Measurements from ENCODE around the gene ZBTB49.
"Not testable (repeated sequence)": the region's sequence is repeated elsewhere in the genome, so short reads cannot be mapped to it uniquely, and the experiment has no call there.

The ZBTB49 gene

DNA sequence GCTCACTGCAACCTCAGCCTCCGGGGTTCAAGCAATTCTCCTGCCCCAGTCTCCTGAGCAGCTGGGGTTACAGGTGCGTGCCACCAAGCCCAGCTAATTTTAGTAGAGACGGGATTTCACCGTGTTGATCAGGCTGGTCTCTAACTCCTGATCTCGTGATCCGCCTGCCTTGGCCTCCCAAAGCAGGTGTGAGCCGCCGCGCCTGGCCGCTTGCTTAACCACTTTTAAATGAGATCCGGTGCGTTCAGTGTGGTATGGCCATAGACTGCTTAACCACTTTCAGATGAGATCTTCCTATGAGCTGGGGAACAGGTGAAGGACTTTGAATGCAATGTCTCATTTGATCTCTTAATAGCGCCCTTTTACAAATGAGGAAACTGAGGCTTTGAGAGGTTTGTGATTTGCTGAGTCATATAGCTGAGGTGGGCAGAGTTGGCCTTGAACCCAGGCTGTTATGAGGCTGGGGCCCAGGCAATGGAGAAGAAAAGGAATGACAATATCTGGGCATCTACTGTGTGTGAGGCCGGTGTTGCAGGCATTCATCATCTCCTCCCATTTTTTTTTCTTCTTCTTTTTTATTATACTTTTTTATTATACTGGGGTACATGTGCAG is 55.0 kb downstream of the ZBTB49 start:
- Histone ChIP-seq H3K27me3 (ENCODE audit: insufficient read depth, low read length) (no peaks in the 10 kb centered on the region), H3K4me3 (ENCODE audit: low read length) (no peak overlapping the region), H3K27ac (ENCODE audit: low read length) (no peak overlapping the region), H3K9ac (ENCODE audit: low read depth, low read length) (no peak overlapping the region), H3K9me3 (ENCODE audit: insufficient read depth, low read depth, low read length) (no peaks in the 10 kb centered on the region), H3K4me1 (ENCODE audit: insufficient read depth, low read length) (no peaks in the 10 kb centered on the region), H3K36me3 (ENCODE audit: insufficient read depth, low read depth, low read length) (no peaks in the 10 kb centered on the region)

DNA sequence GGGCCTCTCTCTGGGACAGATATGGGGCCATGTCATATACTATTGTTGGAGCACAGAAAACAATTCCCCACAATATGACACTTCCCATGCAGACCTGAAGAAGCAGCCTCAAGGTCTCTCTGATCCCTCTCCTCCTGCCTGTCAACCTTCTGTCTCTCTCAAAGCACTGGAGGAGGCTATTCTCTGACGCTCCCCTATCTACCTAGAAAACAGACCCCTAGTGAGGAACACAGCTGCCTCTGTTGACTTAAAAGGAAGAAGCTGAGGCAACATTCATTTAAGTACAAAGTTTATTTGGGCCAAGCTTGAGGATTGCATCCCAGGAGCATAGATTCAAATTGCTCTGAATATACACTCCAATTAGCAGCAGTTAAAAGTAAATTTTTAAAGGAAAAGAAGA is 57.5 kb downstream of the ZBTB49 start:
- Histone ChIP-seq H3K36me3 (ENCODE audit: insufficient read depth, low read depth, low read length) (no peaks in the 10 kb centered on the region), H3K9me3 (ENCODE audit: insufficient read depth, low read depth, low read length) (no peaks in the 10 kb centered on the region), H3K27ac (ENCODE audit: low read length) (no peak overlapping the region), H3K27me3 (ENCODE audit: insufficient read depth, low read length) (no peaks in the 10 kb centered on the region), H3K4me3 (ENCODE audit: low read length) (no peak overlapping the region), H3K9ac (ENCODE audit: low read depth, low read length) (no peak overlapping the region), H3K4me1 (ENCODE audit: insufficient read depth, low read length) (no peaks in the 10 kb centered on the region)

DNA sequence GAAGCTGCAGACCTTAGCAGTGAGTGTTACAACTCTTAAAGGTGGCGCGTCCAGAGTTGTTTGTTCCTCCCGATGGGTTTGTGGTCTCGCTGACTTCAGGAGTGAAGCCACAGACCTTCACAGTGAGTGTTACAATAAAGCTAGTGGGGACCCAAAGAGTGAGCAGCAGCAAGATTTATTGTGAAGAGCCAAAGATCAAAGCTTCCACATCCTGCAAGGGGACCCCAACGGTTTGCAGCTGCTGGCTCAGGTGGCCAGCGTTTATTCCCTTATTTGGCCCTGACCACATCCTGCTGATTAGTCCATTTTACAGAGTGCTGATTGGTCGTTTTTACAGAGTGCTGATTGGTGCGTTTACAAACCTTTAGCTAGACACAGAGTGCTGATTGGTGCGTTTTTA is 58.5 kb downstream of the ZBTB49 start:
- H3K9ac ChIP-seq (ENCODE audit: low read depth, low read length); H3K9me3 ChIP-seq (ENCODE audit: insufficient read depth, low read depth, low read length); H3K27ac ChIP-seq (ENCODE audit: low read length); H3K27me3 ChIP-seq (ENCODE audit: insufficient read depth, low read length); H3K4me3 ChIP-seq (ENCODE audit: low read length); H3K4me1 ChIP-seq (ENCODE audit: insufficient read depth, low read length); H3K36me3 ChIP-seq (ENCODE audit: insufficient read depth, low read depth, low read length): not testable (repeated sequence)

DNA sequence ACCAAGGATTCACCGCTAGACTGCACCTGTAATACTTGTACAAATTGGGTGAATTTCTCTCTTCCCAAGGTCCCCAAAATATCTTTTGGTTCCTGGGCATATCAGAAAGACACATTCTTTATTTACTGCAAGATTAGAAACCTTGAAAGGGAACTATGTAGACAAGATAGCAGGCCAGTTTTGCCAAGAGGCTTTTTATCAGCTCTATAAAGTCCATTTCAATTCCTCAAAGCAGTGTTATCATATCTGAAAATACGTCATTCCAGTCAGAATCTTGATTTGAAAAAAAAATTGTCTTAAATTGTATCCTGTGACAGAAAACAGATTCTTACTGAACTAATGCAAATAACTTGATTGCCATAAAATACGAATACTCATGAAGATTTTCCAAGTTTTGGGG is 59.8 kb downstream of the ZBTB49 start:
- H3K27ac ChIP-seq (ENCODE audit: low read length), result no peak overlapping the region
- no peak overlapping the region for H3K4me3 ChIP-seq (ENCODE audit: low read length)
- no peaks in the 10 kb centered on the region for H3K36me3 ChIP-seq (ENCODE audit: insufficient read depth, low read depth, low read length)
- no peak overlapping the region for H3K9ac ChIP-seq (ENCODE audit: low read depth, low read length)
- H3K27me3 ChIP-seq (ENCODE audit: insufficient read depth, low read length), result no peaks in the 10 kb centered on the region
- no peaks in the 10 kb centered on the region for H3K9me3 ChIP-seq (ENCODE audit: insufficient read depth, low read depth, low read length)
- no peaks in the 10 kb centered on the region for H3K4me1 ChIP-seq (ENCODE audit: insufficient read depth, low read length)

DNA sequence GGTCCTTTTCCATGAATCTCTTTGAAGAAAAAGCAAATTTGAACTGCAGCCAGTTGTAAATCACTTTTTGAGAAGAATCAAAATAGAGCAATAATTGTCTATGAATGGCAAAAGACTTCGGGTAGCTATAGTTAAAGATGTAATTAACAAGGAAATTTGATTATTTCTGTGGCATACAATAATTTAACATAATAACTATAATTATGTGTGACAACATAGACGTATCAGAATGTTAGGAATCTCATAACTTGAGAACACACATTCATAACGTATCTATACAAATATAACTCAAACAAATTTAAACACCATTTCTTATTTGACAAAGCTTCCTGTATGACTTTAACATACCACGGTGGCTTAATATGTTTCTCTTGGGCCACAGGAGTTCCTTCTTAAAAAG is 60.9 kb downstream of the ZBTB49 start:
- no peak overlapping the region for H3K4me3 ChIP-seq (ENCODE audit: low read length)
- no peaks in the 10 kb centered on the region for H3K36me3 ChIP-seq (ENCODE audit: insufficient read depth, low read depth, low read length)
- H3K27me3 ChIP-seq (ENCODE audit: insufficient read depth, low read length), result no peaks in the 10 kb centered on the region
- no peak overlapping the region for H3K27ac ChIP-seq (ENCODE audit: low read length)
- H3K4me1 ChIP-seq (ENCODE audit: insufficient read depth, low read length), result no peaks in the 10 kb centered on the region
- no peak overlapping the region for H3K9ac ChIP-seq (ENCODE audit: low read depth, low read length)
- H3K9me3 ChIP-seq (ENCODE audit: insufficient read depth, low read depth, low read length), result no peaks in the 10 kb centered on the region

DNA sequence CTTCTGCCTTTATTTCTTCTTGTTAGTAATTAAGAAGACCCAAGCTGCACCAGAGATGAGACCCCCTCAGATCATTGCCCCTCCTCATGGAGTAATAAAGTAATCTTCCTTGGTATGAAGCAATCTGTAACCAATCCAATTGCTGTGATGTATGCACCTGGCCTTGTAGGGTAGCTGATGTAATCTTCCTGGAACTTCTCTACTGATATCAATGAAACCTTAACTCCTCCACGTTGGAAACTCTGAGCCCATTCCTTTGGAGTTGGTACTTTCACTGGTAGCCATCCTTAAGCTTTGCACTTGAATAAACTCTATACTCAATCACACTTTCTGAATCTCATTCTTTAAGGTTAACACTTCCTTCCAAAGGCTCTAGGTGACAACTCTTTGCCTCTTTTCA is 65.3 kb downstream of the ZBTB49 start:
- Histone ChIP-seq H3K27ac (ENCODE audit: low read length) (no peak overlapping the region), H3K36me3 (ENCODE audit: insufficient read depth, low read depth, low read length) (no peaks in the 10 kb centered on the region), H3K9me3 (ENCODE audit: insufficient read depth, low read depth, low read length) (no peaks in the 10 kb centered on the region), H3K4me3 (ENCODE audit: low read length) (no peak overlapping the region), H3K4me1 (ENCODE audit: insufficient read depth, low read length) (0 out of 2 replicates have a peak, but pooled peaks cover 3% of the 10 kb centered on the region), H3K27me3 (ENCODE audit: insufficient read depth, low read length) (no peaks in the 10 kb centered on the region), H3K9ac (ENCODE audit: low read depth, low read length) (no peak overlapping the region)

DNA sequence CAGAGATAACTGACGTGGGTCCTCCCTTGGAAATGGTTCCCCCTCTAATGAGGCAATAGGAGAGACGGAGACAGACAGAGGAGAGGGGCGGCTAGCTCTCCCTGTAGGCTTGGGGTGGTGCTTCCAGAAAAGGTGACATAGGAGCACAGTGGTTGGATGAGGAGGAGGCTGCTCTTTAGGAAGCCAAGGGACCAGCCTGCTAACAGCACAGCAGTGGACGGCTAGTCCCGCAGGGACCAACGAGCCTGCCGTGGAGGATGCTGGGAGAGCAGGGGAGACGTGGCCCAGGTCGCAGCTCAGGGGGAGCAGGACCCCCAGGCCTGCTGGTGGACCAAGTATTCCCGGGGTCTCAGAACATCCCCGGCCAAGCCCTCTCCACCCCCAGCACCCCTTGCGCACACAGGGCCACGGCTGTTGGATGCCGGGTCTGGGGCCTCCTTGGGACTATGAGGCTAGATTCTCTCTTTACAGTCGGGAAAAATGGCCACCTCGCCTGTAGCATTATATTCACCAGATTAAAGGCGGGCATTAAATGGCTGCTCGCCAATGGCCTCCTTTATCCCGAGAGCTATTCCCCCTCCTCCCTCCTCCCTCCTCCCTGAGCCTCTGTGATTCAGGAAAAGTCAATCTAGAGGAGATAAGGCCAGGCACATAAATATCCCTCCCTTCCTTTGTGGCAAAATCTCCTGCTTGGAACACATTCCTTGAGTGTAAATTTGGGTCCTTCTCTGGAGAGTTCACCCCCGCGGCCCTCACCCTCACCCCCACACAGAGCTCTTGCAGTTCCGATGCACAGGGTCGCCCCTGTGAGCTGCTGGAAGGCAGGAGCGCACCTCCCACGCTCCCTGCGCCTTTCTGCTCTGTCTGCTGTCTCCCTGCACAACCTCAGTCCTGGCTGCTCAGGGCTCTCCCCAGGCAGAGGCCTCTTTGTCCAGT is 66.3 kb downstream of the ZBTB49 start:
- Histone ChIP-seq H3K4me1 (ENCODE audit: insufficient read depth, low read length) (0 out of 2 replicates have a peak, but pooled peaks cover 3% of the 10 kb centered on the region), H3K4me3 (ENCODE audit: low read length) (no peak overlapping the region), H3K27ac (ENCODE audit: low read length) (no peak overlapping the region), H3K36me3 (ENCODE audit: insufficient read depth, low read depth, low read length) (no peaks in the 10 kb centered on the region), H3K9ac (ENCODE audit: low read depth, low read length) (no peak overlapping the region), H3K27me3 (ENCODE audit: insufficient read depth, low read length) (no peaks in the 10 kb centered on the region), H3K9me3 (ENCODE audit: insufficient read depth, low read depth, low read length) (no peaks in the 10 kb centered on the region)

DNA sequence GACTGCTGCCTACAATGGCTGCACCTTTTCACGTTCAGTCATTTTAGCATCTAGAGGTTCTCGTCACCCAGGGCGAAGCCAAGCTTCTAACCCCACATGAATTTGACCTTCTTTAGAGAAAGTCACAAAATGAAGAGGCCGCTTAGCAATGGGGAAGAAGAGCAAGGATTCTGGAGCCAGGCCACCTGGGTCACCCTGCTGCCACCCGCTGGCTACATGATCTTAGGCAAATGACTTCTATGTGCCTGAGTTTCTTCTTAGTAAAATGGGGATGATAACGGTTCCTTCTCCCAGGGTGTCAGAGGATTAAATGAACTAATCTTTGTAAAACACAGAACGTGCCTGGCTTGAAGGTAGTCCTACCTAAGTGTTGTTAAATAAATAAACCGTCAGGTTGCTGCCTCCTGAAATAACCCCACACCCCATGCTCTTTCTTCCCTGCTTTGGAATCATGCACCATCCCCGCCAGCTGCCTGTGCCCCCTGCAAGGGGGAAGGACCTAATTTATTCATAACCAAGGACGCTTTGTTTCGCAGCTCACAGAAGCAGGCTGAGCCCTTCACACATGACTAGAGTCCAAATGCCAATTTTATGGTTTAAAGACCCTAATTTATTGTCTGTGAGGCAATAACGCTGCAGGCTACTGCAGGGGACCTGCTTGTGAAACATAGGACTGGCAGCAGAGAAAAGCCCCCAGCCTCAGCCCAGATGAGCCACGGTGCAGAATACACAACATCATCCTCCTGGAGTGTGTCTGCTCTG is 68.2 kb downstream of the ZBTB49 start:
- Histone ChIP-seq H3K36me3 (ENCODE audit: insufficient read depth, low read depth, low read length) (no peaks in the 10 kb centered on the region), H3K27ac (ENCODE audit: low read length) (no peak overlapping the region), H3K4me1 (ENCODE audit: insufficient read depth, low read length) (0 out of 2 replicates have a peak, but pooled peaks cover 3% of the 10 kb centered on the region), H3K9ac (ENCODE audit: low read depth, low read length) (no peak overlapping the region), H3K9me3 (ENCODE audit: insufficient read depth, low read depth, low read length) (no peaks in the 10 kb centered on the region), H3K4me3 (ENCODE audit: low read length) (no peak overlapping the region), H3K27me3 (ENCODE audit: insufficient read depth, low read length) (no peaks in the 10 kb centered on the region)

DNA sequence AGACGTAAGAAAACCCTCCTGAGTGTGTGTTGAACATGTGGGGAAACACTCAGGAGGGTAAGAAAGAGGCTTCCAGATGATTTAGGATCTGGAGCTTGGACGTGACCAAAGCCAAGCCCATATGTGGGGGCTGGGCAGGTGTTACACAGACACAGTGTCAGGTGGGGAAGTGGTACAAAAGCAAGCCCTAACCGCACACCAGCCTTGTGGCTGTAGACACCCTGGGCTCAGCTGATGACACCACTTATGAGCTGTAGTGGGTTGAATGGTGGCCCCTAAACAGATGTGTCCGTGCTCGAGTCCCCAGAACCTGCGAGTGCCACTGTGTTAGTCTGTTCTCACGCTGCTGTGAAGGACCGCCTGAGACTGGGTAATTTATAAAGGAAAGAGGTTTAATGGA is 71.8 kb downstream of the ZBTB49 start:
- H3K36me3 ChIP-seq (ENCODE audit: insufficient read depth, low read depth, low read length), result no peaks in the 10 kb centered on the region
- H3K9ac ChIP-seq (ENCODE audit: low read depth, low read length), result no peak overlapping the region
- 0 out of 2 replicates have a peak, but pooled peaks cover 5% of the 10 kb centered on the region for H3K4me1 ChIP-seq (ENCODE audit: insufficient read depth, low read length)
- H3K4me3 ChIP-seq (ENCODE audit: low read length), result no peak overlapping the region
- no peaks in the 10 kb centered on the region for H3K9me3 ChIP-seq (ENCODE audit: insufficient read depth, low read depth, low read length)
- no peaks in the 10 kb centered on the region for H3K27me3 ChIP-seq (ENCODE audit: insufficient read depth, low read length)
- no peak overlapping the region for H3K27ac ChIP-seq (ENCODE audit: low read length)

DNA sequence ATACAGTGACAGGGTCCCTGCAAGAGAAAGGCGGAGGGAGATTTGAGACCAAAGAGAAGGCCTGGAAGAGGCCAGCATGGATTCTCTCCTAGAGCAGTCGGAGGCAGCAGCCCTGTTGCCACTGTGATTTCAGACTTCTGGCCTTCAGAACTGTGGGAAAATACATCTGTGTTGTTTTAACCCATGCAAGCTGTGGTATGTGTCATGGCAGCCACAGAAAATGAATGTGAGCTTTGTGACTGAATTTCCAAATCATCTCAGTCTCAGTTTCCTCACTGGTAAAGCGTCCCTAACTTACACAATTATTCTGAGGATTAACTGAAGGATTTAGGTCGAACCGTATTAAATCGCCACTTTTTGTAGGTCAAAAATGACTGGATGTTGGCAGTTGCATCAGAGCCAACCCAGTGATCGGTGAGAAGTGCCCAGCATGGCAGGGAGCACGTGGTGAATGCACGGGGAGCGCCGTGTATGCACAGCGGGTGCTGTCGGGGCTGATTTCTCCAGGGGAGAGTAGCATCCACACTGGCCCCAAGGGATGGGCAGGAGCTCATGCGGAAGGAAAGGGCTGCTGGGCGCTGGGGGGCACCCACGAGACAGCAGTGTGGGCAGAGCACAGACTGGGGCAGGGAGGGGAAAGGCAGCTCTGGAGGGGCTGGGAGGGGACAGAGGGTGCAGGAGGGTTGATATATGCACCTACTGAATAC is 73.1 kb downstream of the ZBTB49 start:
- H3K4me1 ChIP-seq (ENCODE audit: insufficient read depth, low read length), result 0 out of 2 replicates have a peak, but pooled peaks cover 5% of the 10 kb centered on the region
- H3K27me3 ChIP-seq (ENCODE audit: insufficient read depth, low read length), result no peaks in the 10 kb centered on the region
- no peaks in the 10 kb centered on the region for H3K9me3 ChIP-seq (ENCODE audit: insufficient read depth, low read depth, low read length)

DNA sequence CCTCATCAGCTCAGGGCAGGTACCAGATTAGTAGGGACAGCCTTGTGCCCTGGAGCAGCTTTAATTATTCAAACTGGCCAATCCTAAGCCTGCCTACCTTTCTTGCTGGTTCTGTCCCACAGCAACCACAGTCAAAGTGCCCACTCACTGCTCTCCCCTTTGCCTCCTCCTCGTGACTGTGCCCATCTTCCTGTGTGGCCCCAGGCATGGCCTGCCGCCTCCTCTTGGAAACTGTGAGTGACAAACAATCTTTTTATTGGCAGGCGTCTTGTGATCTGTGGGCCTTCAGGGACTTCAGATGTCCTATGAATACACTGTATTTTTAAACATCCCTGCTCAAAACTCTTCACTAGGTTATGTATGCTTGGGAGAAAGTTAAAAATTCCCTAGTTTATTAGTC is 74.0 kb downstream of the ZBTB49 start:
- Histone ChIP-seq H3K4me1 (ENCODE audit: insufficient read depth, low read length) (0 out of 2 replicates have a peak, but pooled peaks cover 3% of the 10 kb centered on the region), H3K9ac (ENCODE audit: low read depth, low read length) (no peak overlapping the region), H3K36me3 (ENCODE audit: insufficient read depth, low read depth, low read length) (no peaks in the 10 kb centered on the region), H3K4me3 (ENCODE audit: low read length) (no peak overlapping the region), H3K9me3 (ENCODE audit: insufficient read depth, low read depth, low read length) (no peaks in the 10 kb centered on the region), H3K27me3 (ENCODE audit: insufficient read depth, low read length) (no peaks in the 10 kb centered on the region), H3K27ac (ENCODE audit: low read length) (no peak overlapping the region)

More for the DNA sequence above, 73.1 kb downstream of the ZBTB49 start:
- Histone ChIP-seq H3K4me3 (ENCODE audit: low read length) (no peak overlapping the region), H3K27ac (ENCODE audit: low read length) (no peak overlapping the region), H3K36me3 (ENCODE audit: insufficient read depth, low read depth, low read length) (no peaks in the 10 kb centered on the region), H3K9ac (ENCODE audit: low read depth, low read length) (no peak overlapping the region)
